Stomach (tissue), 4 donors: ENCODE measurements around the gene SNX27.

Experiments
- CTCF ChIP-seq, 7 experiments: fragments of 450-650 bp in 4 of 7; fragments of 200-600 bp in 3 of 7; sonication (generic) in 3 of 7; IDR thresholded peaks; one replicate each; pipeline ENCODE4 v1.5.1; 2016 to 2019; ENCODE audit warnings: antibody characterized with exemption in 7 of 7, control low read depth in 2 of 7, mild to moderate bottlenecking in 1 of 7
- EP300 ChIP-seq: sonication (generic); formaldehyde crosslinking; IDR thresholded peaks from one replicate; pipeline ENCODE4 v1.6.1; 2017; ENCODE audit warnings: antibody characterized with exemption
- POLR2A ChIP-seq, 4 donors: fragments of 450-650 bp; IDR thresholded peaks; one replicate each; pipeline ENCODE4 v1.6.1; 2016; ENCODE audit warnings: antibody characterized with exemption in 4 of 4, control low read depth in 2 of 4, mild to moderate bottlenecking in 1 of 4, moderate library complexity in 1 of 4

GRCh38 chr1:151593730-151594129 lies 18.1 kb upstream of the SNX27 start:
- TF ChIP-seq CTCF (IDR thresholded peaks at IDR 0.05) (no peak), EP300 (no peak), POLR2A (IDR thresholded peaks at IDR 0.05) (no peak)
